HUES6 (cell line): Measurements from ENCODE around the gene TNIK.
"Not testable (repeated sequence)": the region's sequence is repeated elsewhere in the genome, so short reads cannot be mapped to it uniquely, and the experiment has no call there.

Source experiments
- H3K27ac ChIP-seq: 2 replicates; pipeline ENCODE4 v1.7.0; 2013; ENCODE audit warnings: low read depth, mild to moderate bottlenecking, low read length, inconsistent platforms
- H3K27me3 ChIP-seq: 2 replicates; pipeline ENCODE4 v1.6.1; 2013; ENCODE audit warnings: low read length; ENCODE audit not compliant: control insufficient read depth, insufficient read depth
- H3K36me3 ChIP-seq: 2 replicates; pipeline ENCODE4 v1.6.1; 2013; ENCODE audit warnings: low read length; ENCODE audit not compliant: control insufficient read depth, insufficient read depth
- H3K4me1 ChIP-seq: 2 replicates; pipeline ENCODE4 v1.6.1; 2013; ENCODE audit warnings: low read length; ENCODE audit not compliant: control insufficient read depth, insufficient read depth
- H3K4me3 ChIP-seq: 2 replicates; pipeline ENCODE4 v1.5.1; 2013; ENCODE audit warnings: low read depth, low read length
- H3K9ac ChIP-seq: one replicate; pipeline ENCODE4 v1.6.1; 2013; ENCODE audit warnings: mild to moderate bottlenecking, low read length
- H3K9me3 ChIP-seq: 2 replicates; pipeline ENCODE4 v1.6.1; 2013; ENCODE audit warnings: low read depth, low read length; ENCODE audit not compliant: control insufficient read depth, insufficient read depth

The TNIK gene

GRCh38 chr3:171430530-171430929, 29.7 kb downstream of the TNIK start:
- Histone ChIP-seq H3K9ac (no peak overlapping the region), H3K27ac (no peak overlapping the region), H3K36me3 (no peaks in the 10 kb centered on the region), H3K4me3 (no peak overlapping the region), H3K4me1 (peaks cover 38% of the 10 kb centered on the region), H3K9me3 (peaks cover 4% of the 10 kb centered on the region), H3K27me3 (no peaks in the 10 kb centered on the region)

- H3K4me3 ChIP-seq = no peak overlapping the region
- H3K27me3 ChIP-seq = no peaks in the 10 kb centered on the region
- H3K36me3 ChIP-seq = no peaks in the 10 kb centered on the region
- no peak overlapping the region for H3K9ac ChIP-seq
- peaks cover 38% of the 10 kb centered on the region for H3K4me1 ChIP-seq
- peak overlapping the region; percentile 55 for H3K27ac ChIP-seq
- H3K9me3 ChIP-seq = no peaks in the 10 kb centered on the region
Observed at GRCh38 chr3:171429635-171430034, 30.6 kb downstream of the TNIK start.

GRCh38 chr3:171428892-171429291, 31.3 kb downstream of the TNIK start:
- peak overlapping the region; percentile 19 for H3K9ac ChIP-seq
- H3K4me3 ChIP-seq = peak overlapping the region; percentile 2; the same call in 1 of the 2 replicates
- no peaks in the 10 kb centered on the region for H3K27me3 ChIP-seq
- no peaks in the 10 kb centered on the region for H3K36me3 ChIP-seq
- H3K27ac ChIP-seq = peak overlapping the region; percentile 55; the same call in 1 of the 2 replicates
- H3K9me3 ChIP-seq = no peaks in the 10 kb centered on the region
- peaks cover 38% of the 10 kb centered on the region for H3K4me1 ChIP-seq

GRCh38 chr3:171428321-171428787, 31.9 kb downstream of the TNIK start:
- Histone ChIP-seq H3K4me3 (peak overlapping the region; percentile 17; the same call in 1 of the 2 replicates), H3K9me3 (no peaks in the 10 kb centered on the region), H3K4me1 (peaks cover 38% of the 10 kb centered on the region), H3K9ac (peak overlapping the region; percentile 19), H3K27me3 (no peaks in the 10 kb centered on the region), H3K27ac (peak overlapping the region; percentile 68; the same call in 1 of the 2 replicates), H3K36me3 (no peaks in the 10 kb centered on the region)

GRCh38 chr3:171427771-171428320, 32.4 kb downstream of the TNIK start:
- peak overlapping the region; percentile 17; the same call in 1 of the 2 replicates for H3K4me3 ChIP-seq
- peak overlapping the region; percentile 68; the same call in 1 of the 2 replicates for H3K27ac ChIP-seq
- peaks cover 38% of the 10 kb centered on the region for H3K4me1 ChIP-seq
- H3K9ac ChIP-seq = no peak overlapping the region
- H3K27me3 ChIP-seq = no peaks in the 10 kb centered on the region
- no peaks in the 10 kb centered on the region for H3K36me3 ChIP-seq
- H3K9me3 ChIP-seq = no peaks in the 10 kb centered on the region

- H3K27ac ChIP-seq, H3K36me3 ChIP-seq, H3K4me3 ChIP-seq, H3K27me3 ChIP-seq, H3K9me3 ChIP-seq, H3K9ac ChIP-seq: not testable (repeated sequence)
- peaks cover 25% of the 10 kb centered on the region for H3K4me1 ChIP-seq
Observed at GRCh38 chr3:171424063-171424462, 36.1 kb downstream of the TNIK start.

- not testable (repeated sequence) for H3K9ac ChIP-seq, H3K4me3 ChIP-seq, H3K27me3 ChIP-seq, H3K9me3 ChIP-seq, H3K36me3 ChIP-seq, H3K27ac ChIP-seq
- peaks cover 13% of the 10 kb centered on the region for H3K4me1 ChIP-seq
Observed at GRCh38 chr3:171422855-171423254, 37.4 kb downstream of the TNIK start.

- H3K4me1 ChIP-seq = no peaks in the 10 kb centered on the region
- H3K4me3 ChIP-seq = no peak overlapping the region
- H3K36me3 ChIP-seq = no peaks in the 10 kb centered on the region
- no peaks in the 10 kb centered on the region for H3K27me3 ChIP-seq
- no peak overlapping the region for H3K27ac ChIP-seq
- no peak overlapping the region for H3K9ac ChIP-seq
- no peaks in the 10 kb centered on the region for H3K9me3 ChIP-seq
Observed at GRCh38 chr3:171420667-171421066, 39.5 kb downstream of the TNIK start.

GRCh38 chr3:171419457-171419856, 40.7 kb downstream of the TNIK start:
- no peaks in the 10 kb centered on the region for H3K9me3 ChIP-seq
- no peaks in the 10 kb centered on the region for H3K27me3 ChIP-seq
- H3K36me3 ChIP-seq = no peaks in the 10 kb centered on the region
- H3K4me3 ChIP-seq = no peak overlapping the region
- H3K9ac ChIP-seq = no peak overlapping the region
- no peak overlapping the region for H3K27ac ChIP-seq
- peaks cover 12% of the 10 kb centered on the region; the same call in 1 of the 2 replicates for H3K4me1 ChIP-seq

- no peak overlapping the region for H3K27ac ChIP-seq
- no peaks in the 10 kb centered on the region for H3K36me3 ChIP-seq
- H3K4me3 ChIP-seq = no peak overlapping the region
- no peaks in the 10 kb centered on the region for H3K27me3 ChIP-seq
- H3K9ac ChIP-seq = no peak overlapping the region
- no peaks in the 10 kb centered on the region for H3K9me3 ChIP-seq
- peaks cover 20% of the 10 kb centered on the region; the same call in 1 of the 2 replicates for H3K4me1 ChIP-seq
Observed at GRCh38 chr3:171417813-171418212, 42.4 kb downstream of the TNIK start.

GRCh38 chr3:171417137-171417536, 43.1 kb downstream of the TNIK start:
- Histone ChIP-seq H3K27ac (no peak overlapping the region), H3K36me3 (no peaks in the 10 kb centered on the region), H3K27me3 (no peaks in the 10 kb centered on the region), H3K4me1 (peaks cover 24% of the 10 kb centered on the region), H3K4me3 (no peak overlapping the region), H3K9me3 (no peaks in the 10 kb centered on the region), H3K9ac (no peak overlapping the region)
